PC-9 (cell line): Measurements from ENCODE around the gene DCAKD.

ENCODE experiments used
- EZH2 ChIP-seq: fragments of 200-600 bp; sonication (generic); IDR thresholded peaks from 2 replicates; pipeline ENCODE4 v1.8.0; 2017; ENCODE audit warnings: antibody characterized with exemption, low read depth
- TF ChIP-seq, protein P1 (sequence below): fragments of 200-600 bp; sonication (generic); conservative IDR thresholded peaks from 2 replicates; pipeline ENCODE4 v1.6.1; 2017; ENCODE audit warnings: mixed run types, antibody characterized with exemption, mild to moderate bottlenecking, moderate library complexity

DNA sequence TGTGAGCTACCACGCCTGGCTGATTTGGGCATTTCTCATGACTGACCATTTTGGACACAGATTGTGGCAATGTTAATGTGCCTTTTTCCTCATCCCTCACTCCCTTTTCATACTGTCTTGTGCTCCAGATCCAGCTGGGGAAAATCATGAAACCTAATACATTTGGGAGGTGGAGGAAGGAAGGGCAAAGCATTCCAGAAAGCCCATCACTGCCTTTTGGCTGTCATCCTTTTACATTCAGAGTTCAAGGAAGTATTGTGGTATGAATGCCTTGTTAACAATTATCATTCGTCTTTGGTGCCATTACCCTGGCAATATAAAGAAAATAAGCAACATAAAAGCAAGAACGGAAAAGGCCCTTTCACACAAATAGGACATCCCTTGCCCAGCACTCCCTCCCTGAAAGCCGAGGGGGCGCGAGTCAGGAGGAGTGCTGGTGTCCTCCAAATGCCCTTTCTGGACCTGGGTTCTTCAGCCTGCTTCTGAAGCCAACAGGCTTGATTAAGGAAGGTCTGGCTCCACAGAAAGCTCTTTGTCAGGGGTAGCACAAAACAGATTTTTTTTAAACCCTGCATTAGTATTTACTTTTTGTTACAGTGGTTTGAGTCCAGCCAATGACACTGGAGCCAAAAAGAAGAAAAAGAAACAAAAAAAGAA, 29.7 kb upstream of the DCAKD start:
- TF ChIP-seq, protein P1, sequence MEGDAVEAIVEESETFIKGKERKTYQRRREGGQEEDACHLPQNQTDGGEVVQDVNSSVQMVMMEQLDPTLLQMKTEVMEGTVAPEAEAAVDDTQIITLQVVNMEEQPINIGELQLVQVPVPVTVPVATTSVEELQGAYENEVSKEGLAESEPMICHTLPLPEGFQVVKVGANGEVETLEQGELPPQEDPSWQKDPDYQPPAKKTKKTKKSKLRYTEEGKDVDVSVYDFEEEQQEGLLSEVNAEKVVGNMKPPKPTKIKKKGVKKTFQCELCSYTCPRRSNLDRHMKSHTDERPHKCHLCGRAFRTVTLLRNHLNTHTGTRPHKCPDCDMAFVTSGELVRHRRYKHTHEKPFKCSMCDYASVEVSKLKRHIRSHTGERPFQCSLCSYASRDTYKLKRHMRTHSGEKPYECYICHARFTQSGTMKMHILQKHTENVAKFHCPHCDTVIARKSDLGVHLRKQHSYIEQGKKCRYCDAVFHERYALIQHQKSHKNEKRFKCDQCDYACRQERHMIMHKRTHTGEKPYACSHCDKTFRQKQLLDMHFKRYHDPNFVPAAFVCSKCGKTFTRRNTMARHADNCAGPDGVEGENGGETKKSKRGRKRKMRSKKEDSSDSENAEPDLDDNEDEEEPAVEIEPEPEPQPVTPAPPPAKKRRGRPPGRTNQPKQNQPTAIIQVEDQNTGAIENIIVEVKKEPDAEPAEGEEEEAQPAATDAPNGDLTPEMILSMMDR: no peak
- no peak for TF ChIP-seq EZH2
